GM18907 (cell line): ENCODE measurements around the gene CAPN14.

ENCODE experiments used
- ATAC-seq: cut with Tn5 transposase; IDR thresholded peaks from one replicate; pipeline ENCODE4 v1.9.1; 2021; ENCODE audit warnings: mild to moderate bottlenecking, moderate library complexity; ENCODE audit not compliant: unreplicated experiment

Gene CAPN14

DNA sequence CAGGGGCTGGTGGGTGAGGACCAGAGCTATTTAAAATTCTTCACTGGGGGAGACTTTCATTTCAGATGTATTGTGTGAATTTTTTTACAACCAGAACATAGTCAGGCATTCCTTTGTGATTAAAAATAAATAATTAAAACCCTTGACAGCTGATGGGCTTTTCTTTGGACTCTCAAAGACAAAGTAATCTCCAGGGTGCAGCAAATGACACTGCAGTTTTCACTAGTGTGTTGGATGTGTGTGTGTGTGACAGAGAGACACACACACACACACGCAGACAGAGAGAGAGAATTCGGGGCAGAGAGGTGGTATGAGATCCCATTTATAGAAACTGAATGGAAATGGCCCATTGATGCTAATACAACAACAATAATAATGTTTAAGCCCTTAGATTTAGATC, 68.8 kb downstream of the CAPN14 start:
- no peak for ATAC-seq

DNA sequence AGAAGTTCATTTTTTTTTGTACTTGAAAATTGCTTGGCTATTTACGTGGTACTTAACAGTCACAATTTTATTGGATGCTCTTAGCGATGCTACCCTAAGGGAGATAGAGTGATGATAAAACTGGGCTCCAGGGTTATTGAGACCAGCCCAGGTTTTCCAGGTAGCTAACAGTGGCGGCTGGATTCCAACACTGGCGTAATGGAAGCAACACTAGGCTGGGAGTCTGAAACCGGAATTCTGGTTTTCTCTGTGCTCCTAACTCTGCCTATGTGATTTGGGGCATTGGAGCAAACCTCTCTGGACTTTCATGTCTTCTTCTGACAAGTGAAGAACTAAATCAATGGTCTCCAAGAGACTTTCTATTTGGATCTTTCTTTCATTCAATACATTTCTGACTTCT, 69.7 kb downstream of the CAPN14 start:
- no peak for ATAC-seq

DNA sequence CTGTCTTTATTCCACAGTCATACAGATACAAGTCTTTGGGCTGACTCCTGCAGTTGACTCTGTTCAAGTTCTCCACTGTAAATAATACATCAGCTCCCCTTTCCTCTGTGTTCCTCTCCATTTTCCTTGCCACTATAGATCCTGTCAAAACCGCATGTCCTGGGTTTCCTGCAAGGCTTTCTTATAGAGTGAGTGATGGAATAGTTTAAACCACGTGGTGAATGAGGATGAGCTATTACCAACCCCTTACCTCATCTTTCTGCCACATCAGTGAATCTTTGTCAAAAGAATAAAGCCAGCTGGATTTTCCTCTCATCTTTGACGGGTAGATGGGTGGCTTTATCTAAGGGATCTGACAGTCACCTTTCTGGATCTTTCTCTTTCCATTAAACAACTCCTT, 75.2 kb downstream of the CAPN14 start:
- no peak for ATAC-seq

DNA sequence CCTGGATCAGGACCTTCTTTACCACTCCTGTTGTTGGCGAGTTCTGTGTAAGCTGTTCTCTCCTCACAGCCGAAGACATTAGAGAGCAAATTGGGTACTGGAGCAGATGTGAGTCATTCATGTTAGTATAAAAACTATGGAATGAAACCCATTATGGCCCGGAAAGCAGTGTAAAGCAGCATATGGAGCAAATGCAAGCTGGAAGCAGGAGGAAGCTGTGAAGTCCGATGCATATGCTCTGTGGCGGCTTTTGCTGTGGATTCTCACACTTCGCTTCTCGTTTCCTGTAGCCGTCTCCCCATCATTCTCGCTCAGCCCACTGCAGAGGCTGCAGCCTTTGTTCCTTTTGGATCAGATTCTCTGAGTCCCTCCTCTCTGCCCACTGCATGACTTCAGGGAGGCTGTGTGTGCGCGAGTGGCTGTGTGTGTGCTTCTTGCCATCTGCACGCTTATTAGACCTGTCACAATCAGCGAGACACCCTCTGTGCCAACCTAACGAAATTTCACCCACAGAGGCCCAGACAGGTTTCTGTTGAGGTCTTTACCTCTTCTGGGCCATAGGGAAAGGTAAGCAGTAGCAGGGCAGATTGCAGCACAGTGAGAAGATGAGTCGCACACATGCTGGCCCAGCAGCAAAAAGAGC, 75.8 kb downstream of the CAPN14 start:
- no peak for ATAC-seq

DNA sequence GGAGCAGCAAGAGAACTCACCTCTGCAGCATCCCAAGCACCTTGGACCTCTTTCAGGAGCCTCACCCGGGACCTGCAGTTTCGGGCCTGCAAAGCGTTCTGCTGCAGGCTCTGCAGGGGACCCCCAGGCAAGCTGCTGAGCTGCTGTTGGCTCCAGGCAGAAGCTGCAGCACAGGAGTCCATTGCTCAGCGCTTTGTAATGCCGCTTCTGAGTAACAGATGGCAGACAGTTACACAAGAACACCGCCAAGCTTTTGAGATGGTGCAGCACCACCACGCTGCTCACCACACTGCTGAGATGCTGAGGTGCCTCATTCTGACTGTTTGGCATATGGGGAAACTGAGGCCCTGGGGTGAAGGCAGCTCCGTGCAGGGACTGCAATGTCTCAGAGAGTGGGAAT, 77.2 kb downstream of the CAPN14 start:
- no peak for ATAC-seq

DNA sequence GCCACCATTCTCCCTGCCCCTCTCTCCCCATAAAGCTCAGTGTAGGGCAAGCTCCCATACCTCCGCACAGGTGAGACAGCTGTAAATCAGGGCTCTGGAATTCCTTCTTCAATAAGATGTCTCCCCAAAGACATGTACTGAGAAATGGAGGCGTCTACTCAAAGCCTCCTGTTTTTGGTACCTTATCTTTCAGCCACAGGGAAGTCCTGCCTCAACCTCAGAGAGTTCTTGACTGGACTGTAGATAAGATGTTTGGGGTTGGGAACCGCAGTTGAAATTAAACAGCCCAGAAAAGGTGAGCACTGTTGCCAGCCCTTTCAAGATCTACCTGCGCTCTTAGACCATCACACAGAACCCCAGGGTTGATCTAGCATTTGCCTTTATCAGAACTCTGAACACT, 77.6 kb downstream of the CAPN14 start:
- ATAC-seq: no peak

DNA sequence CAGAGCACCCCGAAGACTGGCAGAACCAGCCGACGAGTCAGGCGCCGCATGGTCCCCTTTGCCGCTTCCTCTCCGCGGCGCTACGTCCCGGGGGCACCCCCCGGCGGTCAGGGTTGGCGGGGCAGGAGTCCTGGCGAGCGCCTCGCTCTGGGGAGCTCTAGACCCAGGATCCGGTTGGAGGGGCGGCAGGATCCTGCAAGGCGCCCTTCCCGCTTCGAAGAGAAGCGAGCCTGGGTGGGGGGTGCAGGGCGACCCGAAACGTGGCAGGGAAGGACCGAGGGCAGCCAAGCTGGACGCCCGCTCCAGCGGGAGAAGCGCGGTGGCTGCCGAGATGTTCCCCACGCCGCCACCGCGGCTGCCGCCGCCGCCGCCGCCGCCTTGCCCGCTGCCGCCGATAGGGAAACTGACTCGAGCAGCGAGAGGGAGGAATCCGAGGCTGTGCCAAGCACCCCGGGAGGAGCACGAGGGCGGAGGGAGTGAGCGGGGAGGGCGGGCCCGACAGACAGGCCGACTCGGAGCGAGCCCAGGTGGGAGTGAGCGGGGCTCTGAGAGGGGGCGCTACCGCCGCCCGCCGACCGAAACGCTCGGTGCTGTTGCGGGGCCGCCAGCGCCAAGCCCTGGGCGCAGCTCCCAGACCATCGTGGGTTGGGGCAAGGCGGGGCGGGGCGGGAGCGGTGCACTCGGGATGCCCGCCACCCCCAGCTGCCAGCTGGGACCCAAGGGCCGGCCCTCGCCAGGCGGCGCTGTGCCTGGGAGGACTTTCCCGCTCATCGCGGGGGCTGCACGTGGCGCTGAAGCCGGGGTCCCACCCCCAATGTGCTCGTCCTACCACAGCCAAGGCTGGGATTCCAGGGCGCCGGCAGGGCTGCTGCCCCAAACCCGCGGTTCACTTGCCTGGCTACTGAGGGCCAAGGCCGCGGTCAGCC, 79.0 kb downstream of the CAPN14 start, which contains the start of gene GALNT14:
GALNT14 (minus strand) TSS at position 404 of the 926 bp plus-strand sequence; CDS start at position 50, 354 bp downstream.
- ATAC-seq: no peak

DNA sequence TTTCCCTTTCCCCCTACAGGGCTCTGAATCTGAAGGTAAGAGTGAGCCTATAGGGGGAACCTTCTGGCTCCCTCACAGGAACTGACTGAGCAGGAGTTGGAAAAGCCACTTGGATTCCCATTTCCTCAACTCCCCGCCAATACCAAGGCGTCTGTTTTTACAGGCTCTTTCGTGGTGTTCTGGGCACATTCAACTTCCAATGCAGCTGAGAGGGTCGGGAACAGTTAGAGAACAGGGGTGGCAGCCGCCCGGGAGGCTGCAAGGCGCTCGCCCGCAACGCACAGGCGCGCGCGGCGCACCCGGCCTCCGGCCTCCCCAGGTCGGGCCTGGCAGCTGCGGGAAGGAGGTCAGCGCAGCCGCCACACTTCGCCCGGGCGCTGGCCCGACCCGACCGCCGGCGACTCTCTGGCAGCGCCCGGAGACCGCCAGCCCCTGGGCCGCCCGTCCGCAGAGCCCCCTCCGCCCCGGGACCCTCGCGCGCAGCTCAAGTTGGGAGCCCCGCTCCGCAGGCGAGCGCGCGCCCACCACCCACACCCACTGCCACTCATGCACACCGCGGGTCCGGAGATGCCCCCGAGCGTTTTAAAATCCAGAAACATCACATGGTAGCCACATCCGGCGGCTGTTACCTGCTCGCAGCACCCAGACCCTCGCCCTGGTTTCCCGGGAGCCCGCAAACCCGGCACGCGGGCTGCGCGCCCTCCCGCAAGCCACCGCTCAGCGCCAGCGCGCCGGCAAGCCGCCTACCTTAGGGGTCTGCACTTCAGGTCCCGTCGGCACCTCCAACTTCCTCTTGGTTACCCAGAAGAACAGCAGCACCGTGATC, 79.9 kb downstream of the CAPN14 start:
- ATAC-seq: no peak

DNA sequence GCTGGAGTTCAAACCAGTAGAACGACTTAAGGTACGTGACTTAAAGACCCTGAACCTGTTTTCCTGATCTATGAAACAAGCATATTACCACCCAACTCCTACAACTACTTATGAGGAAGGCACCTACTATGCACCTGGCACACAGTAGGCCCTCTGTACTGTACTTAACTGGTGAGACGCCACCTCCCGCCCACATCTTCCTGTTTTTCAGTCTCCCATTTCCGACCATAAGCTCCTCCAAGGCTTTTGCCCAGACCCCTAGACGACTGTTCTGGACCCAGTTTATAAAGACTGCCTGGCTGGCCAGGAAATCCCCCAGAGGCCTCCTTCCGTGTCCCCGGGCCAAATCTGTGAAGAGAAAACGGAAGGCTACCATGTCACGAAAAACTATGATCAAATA, 80.6 kb downstream of the CAPN14 start:
- no peak for ATAC-seq

DNA sequence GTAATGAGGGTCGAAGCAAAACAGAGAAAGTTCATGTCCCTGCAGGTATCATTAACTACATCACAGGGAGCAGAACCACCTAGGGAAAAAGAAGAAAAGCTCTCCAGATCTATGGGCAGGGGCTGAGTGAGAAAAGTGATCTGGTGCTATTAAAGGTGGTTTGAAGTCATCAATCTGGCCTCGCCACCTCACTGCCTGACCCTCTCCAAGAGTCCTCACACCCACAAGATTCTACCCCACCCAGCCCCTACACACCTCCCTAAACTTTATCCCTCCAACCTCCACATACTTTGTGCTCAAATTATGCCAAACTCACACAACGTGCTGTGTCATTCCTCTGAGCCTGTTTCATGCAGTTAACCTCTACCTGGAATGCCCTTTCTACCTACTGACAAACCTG, 81.3 kb downstream of the CAPN14 start:
- no peak for ATAC-seq

DNA sequence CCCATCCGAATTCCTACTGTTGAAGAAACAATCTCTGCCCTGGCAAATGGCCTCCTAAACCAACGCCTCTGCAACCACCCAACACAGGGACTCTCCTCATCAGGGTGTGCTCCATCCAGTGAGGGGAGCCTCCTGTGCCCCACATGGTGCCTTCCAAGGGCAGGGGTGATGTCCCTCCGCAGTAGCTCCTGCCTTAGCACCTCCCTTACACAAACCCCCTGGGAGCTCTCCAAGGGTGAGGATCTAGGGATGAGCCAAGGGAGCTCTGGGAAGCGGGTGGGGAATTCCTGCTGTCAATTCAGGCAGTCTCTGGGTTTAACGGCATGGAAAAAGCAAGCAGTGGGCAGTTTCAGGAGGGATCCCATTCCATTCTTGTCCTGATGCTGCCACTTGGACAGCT, 82.8 kb downstream of the CAPN14 start:
- no peak for ATAC-seq

DNA sequence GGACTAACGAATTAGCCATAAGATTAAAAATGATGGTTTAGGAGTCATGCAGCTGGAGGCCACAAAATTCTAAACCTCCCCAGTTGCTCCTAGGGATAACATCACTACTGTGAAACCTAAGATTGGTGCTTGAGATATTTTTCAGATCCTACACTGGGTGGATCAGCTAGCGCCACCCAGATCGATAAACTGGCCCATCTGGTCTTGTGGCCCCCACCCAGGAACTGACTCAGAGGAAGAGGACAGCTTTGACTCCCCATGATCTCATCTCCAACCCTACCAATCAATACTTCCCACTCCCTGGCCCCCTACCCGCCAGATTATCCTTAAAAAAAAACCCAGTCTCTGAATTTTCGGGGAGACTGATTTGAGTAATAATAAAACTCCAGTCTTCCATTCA, 84.5 kb downstream of the CAPN14 start:
- ATAC-seq: no peak

DNA sequence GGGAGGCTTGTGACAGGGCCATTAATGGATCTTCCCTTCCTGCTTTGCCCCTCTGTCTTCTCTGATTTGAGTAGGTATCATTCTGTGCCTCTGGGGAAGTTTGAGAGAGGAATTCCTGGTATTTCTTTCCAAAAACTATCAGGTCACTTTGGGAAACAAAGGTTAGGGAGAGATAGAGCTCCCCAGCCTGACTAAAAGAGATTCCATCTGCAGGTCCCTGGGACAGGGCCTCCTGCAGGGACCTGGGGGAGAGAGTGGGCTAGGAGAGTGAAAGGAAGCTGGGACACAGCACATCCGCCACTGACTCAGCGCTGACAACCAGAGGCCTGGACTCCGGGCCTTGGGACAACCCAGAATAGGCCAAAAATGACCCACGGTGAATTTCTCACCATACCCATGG, 85.4 kb downstream of the CAPN14 start:
- ATAC-seq: no peak

DNA sequence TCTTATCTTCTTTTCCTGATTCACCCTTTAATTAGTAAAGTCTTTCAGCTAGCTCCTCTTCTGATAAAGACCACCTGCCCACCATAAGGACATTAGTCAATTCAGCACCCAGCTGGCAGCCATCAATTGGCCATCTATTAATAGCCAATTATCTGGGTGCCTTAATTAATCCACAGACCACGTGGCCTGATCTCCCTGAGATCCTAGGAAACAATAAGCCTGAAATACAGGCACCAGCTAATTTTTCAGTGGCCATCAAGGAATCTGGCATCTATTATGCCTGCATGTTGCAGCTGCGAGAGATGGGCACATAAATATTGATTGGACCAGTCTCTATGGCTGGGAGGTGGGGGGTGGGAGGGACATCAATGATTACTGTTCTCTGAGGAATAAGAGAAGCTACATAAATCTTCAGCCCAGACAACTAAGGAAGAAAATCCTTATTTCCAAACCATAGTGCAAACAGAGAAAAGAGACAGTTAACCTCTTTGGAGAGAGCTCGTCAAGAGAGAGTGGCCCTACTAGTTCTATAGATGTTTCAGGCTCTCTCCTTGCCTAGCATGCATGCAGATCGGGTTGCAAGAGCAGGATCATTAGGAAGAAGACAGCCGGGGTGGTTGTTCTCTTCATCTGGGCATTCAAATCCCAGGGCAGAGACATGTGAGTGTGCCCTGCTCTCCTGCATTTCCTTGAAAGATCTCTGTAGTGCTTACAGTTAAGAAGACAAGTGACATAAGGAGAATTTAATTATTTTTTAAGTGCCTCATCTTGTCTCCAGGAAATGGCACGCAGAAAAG, 87.7 kb downstream of the CAPN14 start:
- ATAC-seq: no peak

DNA sequence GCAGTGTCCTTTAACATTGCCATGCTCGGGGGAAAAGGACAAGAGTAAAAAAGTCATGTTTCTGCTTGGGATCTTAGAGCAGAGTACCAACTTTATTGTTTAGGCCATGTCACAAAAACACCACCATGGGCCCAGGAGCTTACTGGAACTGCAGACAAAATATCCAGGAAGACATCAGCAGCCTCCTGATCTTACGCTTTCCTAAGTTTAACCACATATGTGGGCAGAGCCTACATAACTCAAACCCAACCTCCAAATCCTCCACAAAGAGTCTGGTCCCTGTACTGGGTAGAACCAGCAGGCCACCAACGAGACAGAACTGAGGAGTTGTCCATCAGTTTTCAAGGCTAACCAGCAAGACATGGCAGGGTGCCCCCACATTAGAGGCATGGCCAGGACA, 89.4 kb downstream of the CAPN14 start:
- ATAC-seq: no peak

DNA sequence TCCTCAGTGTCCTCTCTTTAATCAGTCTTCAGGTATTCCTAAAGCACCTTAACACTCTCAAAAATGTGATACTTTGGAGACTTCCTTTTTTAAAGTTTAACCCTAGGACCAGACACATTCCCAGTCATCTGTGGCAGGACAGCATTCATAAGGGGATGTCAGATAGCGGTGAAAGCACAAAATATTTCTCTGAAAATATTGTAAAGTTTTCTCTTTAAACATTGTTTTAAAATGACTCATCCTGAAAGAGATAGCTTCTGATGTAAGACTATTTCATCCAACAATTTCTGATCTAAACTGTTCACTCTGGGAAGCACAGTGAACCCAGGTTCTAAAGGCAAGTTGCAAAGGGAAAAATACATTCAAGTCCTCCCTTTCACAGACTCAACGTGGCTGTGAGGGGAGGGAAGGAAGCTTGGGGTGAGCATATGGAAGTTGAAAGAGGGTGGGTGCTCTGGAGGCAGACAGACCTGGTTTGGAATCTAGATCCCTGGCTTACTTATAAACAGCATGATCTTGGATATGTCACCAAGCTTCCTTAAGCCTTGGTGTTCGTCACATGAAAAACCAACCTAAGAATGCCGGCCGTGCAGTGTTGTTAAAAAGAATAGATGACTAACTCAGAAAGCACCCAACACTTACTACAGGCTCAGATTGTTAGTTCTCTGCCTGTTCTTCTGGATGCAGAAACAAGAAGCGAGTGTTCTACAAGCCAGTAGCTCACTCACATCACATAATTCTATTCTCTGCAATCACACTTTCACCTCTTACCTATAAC, 91.2 kb downstream of the CAPN14 start:
- ATAC-seq: no peak

DNA sequence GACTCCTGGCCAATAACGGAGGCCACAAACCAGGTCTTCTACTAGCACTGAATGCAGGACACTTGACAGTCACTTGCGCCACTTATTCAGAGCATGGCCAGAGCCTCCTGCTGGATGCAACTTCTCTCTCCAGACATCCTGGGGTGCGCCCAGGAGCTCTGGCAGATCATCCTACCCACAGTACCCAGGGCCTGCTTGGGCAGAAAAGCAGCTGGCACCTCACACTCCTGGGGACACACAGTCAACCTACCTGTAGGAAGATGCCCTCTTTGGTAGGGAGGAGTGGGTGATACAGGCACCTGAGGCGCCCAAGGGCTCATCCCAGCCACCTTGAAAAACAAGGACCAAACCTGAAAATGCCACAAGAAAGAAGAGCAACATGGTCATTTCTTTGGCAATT, 92.4 kb downstream of the CAPN14 start:
- ATAC-seq: no peak
